ENCODE results near the gene SRPX. TPM values are rescaled to one million over a fixed set of nuclear protein-coding genes. Genes with fewer than 3 reads are reported as not detected.

Gene SRPX
- total RNA-seq, 1 donor from 2014 or later, result 45.2 TPM

DNA sequence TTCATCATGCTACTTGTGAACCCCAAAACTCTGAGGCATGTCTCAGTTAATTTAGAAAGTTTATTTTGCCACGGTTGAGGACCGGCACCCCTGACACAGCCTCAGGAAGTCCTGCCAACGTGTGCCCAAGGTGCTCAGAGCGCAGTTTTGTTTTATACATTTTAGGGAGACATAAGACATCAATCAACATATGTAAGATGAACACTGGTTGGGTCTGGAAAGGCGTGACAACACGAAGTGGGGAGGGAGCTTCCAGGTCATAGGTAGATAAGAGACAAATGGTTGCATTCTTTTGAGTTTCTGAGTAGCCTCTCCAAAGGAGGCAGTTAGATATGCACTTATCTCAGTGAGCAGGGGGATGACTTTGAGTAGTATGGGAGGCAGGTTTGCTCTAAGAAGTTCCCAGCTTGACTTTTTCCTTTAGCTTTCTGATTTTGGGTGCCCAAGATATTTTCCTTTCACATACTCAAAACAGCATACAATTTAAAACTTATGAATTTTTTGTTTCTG is 115.4 kb downstream of the SRPX start:
- DNase-seq (no peak), ATAC-seq (no peak)
- intact Hi-C loops (cut with micrococcal nuclease), result no loop called here

DNA sequence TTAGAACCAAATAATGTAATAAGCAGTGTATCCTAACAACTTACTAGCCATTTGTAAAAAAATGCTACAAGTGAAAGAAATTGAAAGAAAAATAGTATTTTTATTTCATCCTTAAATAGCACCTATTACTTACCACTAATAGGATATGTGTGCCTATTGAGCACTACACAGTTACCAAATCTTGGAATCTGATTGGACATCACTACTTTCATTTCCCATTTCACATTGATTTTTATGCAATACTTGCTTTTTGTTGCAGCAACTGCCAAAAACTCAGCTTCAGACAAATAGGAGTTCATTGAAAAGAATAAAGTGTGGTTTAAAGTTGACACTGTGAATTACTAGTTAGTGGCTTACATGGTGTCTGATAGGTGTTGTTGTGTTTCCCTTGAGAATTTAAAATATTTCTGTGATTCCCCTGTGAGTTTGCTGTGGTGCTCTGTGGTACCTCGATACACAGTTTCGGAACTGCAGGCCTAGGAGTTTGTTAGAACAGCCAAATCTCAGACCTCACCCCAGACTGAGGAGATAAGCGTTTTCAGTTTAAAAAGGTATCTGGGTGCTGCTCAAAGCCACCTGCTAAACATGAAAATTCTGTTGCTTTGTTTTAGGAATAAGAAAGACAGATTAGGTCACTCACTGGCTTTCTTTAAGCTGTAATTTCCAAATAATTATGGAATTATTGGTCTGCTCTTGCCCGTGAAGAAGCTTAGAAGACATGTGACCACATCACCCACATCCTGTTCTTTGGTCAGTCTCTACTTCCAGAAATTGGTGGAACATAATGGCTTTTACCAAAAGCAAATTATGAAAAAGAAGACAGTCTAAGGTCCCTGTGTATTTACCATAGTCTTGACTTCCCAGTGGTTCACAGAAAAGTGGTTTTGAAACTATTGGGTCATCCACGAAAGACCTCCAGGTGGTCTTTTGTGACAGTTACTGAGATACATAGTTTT is 116.5 kb downstream of the SRPX start:
- DNase-seq, result no peak
- intact Hi-C loops (cut with micrococcal nuclease), result no loop called here
- ATAC-seq, result no peak

DNA sequence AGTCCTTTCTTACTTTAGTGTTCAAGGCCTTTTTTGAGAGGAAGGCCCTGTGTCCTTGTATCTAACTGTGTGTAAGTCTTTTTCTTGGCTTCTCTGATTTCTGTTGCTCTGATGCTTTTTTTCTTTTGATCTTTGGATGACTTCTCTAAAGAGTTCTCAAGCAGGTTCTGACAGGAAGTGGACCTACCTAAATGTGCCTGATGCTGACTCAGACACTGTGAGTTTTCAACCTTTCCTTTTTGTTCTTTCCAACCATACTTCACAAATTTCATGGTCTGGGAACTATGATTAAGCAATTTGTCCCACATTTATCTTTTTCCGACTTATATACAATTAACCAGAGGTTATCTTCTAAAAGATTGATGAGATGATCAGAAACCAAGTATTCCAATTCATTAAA is 117.8 kb downstream of the SRPX start:
- no peak for DNase-seq
- intact Hi-C loops (cut with micrococcal nuclease), result no loop called here
- ATAC-seq, result no peak

DNA sequence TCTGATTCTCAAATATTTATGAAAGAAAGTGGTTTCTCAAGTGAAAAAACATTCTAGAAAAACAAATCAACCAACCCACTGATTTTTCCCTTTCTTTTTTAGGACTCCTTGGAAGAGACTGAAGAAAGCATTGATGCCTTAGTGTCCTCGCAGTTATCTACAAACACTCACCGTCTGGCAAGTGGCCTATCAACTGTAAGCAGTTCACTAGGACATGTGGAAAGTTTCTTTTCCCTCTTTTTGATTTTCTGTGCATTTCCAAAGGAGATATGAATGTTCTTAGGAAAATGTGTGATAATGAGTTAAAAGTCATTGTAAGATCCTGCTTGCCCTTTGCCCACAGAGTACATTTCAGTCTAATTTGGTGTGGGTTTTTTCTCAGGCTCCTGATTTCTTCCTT is 118.4 kb downstream of the SRPX start:
- intact Hi-C loops (cut with micrococcal nuclease), result no loop called here
- ATAC-seq (no peak), DNase-seq (no peak)

DNA sequence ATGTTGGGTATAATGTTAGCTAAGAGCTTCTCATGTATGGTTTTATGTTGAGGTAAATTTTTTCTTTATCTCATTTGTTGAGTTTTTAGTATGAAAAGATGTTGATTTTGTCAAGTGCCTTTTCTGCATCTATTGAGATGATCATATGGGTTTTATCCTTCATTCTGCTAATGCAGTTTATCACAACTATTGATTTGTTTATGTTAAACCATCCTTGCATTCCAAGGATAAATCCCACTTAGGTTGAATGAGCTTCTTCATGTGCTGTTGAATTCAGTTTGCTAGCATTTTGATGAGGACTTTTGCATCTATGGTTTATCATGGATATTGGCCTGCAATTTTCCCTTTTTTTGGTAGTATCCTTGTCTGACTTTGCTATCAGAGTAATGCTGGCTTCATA is 121.0 kb downstream of the SRPX start:
- intact Hi-C loops (cut with micrococcal nuclease), result no loop called here
- ATAC-seq, result no peak
- DNase-seq, result no peak

Other genes starting within 250 kb of the SRPX start
- gene SYTL5, start 214.3 kb downstream of the SRPX start, total RNA-seq, result not detected
- gene RPGR, start 106.6 kb upstream of the SRPX start, total RNA-seq, result 4.0 TPM
- not detected for gene OTC, start 131.7 kb upstream of the SRPX start, total RNA-seq

Data from left ventricle myocardium superior (tissue), 1 donor.